GM12874 (cell line): Measurements from ENCODE around the gene CEBPB.

Source experiments
- CTCF ChIP-seq: IDR thresholded peaks from 2 replicates; pipeline ENCODE4 v1.5.1; 2011; ENCODE audit warnings: low read depth, mild to moderate bottlenecking, control low read depth, low read length, moderate library complexity; ENCODE audit not compliant: insufficient read depth

The CEBPB gene

GRCh38 chr20:50197463-50198179 lies 7.0 kb downstream of the CEBPB start:
- no peak for TF ChIP-seq CTCF

DNA sequence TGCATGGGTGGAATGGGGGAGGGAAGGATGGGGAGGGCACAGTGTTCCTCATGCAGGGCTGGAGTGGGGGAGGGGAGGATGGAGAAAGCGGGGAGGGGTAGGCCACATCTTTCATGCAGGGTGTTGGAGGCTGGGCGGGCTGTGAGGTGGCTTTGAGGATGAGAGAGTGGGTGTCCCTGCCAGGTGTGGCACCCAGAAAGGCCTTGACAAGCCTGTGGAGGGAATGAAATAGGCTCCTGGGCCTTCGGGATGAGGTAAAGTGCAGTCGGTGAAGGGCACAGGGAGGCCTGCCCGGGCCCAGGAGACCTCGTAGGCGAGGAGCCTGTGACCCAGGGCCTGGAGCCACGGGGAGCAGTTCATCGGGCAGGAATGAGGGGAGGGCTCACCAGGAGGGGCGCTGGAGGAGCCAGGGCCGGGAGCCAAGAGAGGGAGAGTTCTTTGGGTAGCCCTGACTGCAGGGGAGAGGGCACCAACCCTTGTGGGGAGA lies 7.6 kb downstream of the CEBPB start:
- no peak for TF ChIP-seq CTCF

DNA sequence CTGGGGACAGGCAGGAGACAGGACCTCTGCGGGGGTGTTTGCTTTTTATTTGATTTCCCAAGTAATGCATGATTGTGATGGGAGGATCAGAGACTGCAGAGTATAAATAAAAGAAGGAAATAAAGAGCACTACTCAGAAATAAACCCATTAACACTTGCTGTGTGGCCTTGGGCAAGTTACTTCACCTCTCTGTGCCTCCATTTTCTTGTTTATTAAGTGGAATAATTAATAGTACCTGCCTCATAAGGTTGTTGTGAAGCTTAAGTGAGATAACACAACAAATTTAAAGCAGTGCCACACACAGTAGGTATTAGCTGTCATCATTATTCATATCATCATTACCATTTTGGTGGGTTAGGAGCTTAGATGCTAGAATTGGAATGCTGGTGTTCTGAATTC lies 8.1 kb downstream of the CEBPB start:
- no peak for TF ChIP-seq CTCF

DNA sequence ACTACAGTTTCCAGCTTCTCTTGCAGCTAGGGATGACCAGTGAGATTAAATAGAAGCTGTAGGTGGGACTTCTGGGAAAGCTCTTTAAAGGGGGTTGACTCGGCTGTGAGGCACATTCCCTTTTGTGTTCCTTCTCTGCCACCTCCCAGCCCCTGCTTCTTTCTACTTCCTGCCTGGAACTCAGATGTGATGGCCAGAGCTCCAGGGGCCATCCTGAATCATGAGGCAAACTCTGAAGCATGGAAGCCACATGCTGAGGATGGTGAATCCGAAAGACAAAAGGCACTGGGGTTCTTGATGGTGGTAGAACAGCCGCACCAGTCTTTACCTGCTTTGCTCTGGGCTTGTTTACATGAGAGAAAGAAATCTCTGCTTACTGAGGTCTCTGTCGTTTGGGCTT lies 9.1 kb downstream of the CEBPB start:
- no peak for TF ChIP-seq CTCF

GRCh38 chr20:50200482-50201104 lies 10.0 kb downstream of the CEBPB start:
- TF ChIP-seq CTCF, result no peak

DNA sequence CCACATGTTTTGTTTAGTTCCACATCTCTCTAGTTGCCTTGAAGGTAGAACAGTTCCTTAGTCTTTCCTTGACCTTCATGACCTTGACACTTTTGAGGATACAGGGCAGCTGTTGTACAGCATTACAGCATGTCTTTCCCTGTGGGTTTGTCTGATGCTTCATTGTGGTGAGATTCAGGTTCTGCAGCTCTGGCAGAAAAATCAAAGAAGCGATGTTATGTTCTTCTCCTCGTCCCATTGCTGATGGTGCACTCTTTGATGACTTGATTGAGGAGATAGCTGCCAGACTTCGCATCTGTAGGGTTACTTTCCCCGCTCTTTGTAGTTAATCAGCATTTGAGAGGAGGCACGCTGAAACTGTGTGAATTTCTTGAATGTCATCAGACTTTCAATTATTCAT lies 12.0 kb downstream of the CEBPB start:
- no peak for TF ChIP-seq CTCF

- no peak for TF ChIP-seq CTCF
Measured at GRCh38 chr20:50203951-50204937, 13.6 kb downstream of the CEBPB start.
